ENCODE data around the gene TES. TPM values are rescaled to one million over a fixed set of nuclear protein-coding genes. Genes with fewer than 3 reads are reported as not detected.
A peak's percentile ranks its signal among the peaks of the same experiment; 100 is the strongest.

TES gene
- 10 to 100 TPM; 18.0 to 23.3 TPM for total RNA-seq

GRCh38 chr7:116210345-116211005 lies at the start of gene TES:
Gene TES, plus strand, starts transcription at chr7:116210539. Its CDS starts 169 bp downstream, at chr7:116210708.
- H3K9me3 ChIP-seq: no peaks in the 10 kb centered on the region
- H3K36me3 ChIP-seq: no peaks in the 10 kb centered on the region
- peaks cover 0 to 33% of the 10 kb centered on the region in 2 donors for H3K4me1 ChIP-seq

GRCh38 chr7:116161728-116162127 lies 48.6 kb upstream of the TES start:
- no peak for DNase-seq (ENCODE audit: low spot score)
- Histone ChIP-seq H3K27me3 (no peaks in the 10 kb centered on the region), H3K9me3 (no peaks in the 10 kb centered on the region), H3K4me3 (no peak overlapping the region), H3K36me3 (no peaks in the 10 kb centered on the region), H3K4me1 (no peaks in the 10 kb centered on the region), H3K27ac (peak overlapping the region in 1 of 2 donors; percentile 6)
- TF ChIP-seq CTCF (IDR thresholded peaks at IDR 0.05): no peak

More at GRCh38 chr7:116210345-116211005, at the start of gene TES:
- Histone ChIP-seq H3K4me3 (peak within 1 kb of the TSS; percentile 67 to 68), H3K27ac (peak within 1 kb of the TSS; percentile 88 to 92), H3K27me3 (no peaks in the 10 kb centered on the region)
- TF ChIP-seq CTCF (IDR thresholded peaks at IDR 0.05): no peak
- DNase-seq (ENCODE audit: low spot score): no peak

GRCh38 chr7:116162254-116162653 lies 48.1 kb upstream of the TES start:
- H3K27ac ChIP-seq: peak overlapping the region in 1 of 2 donors; percentile 6
- H3K4me1 ChIP-seq: no peaks in the 10 kb centered on the region
- no peak for TF ChIP-seq CTCF (IDR thresholded peaks at IDR 0.05)
- no peaks in the 10 kb centered on the region for H3K27me3 ChIP-seq
- no peaks in the 10 kb centered on the region for H3K36me3 ChIP-seq
- H3K4me3 ChIP-seq: no peak overlapping the region
- no peaks in the 10 kb centered on the region for H3K9me3 ChIP-seq
- no peak for DNase-seq (ENCODE audit: low spot score)

- no peaks in the 10 kb centered on the region for H3K36me3 ChIP-seq
- H3K27me3 ChIP-seq: no peaks in the 10 kb centered on the region
- no peak for TF ChIP-seq CTCF (IDR thresholded peaks at IDR 0.05)
- H3K4me1 ChIP-seq: no peaks in the 10 kb centered on the region
- no peak overlapping the region for H3K27ac ChIP-seq
- no peaks in the 10 kb centered on the region for H3K9me3 ChIP-seq
- no peak for DNase-seq (ENCODE audit: low spot score)
- no peak overlapping the region for H3K4me3 ChIP-seq
Observed at GRCh38 chr7:116162992-116163391, 47.3 kb upstream of the TES start.

GRCh38 chr7:116164552-116165306 lies 45.6 kb upstream of the TES start:
- H3K4me3 ChIP-seq: no peak overlapping the region
- H3K27ac ChIP-seq: no peak overlapping the region

More at GRCh38 chr7:116164552-116165306, 45.6 kb upstream of the TES start:
- Histone ChIP-seq H3K27me3 (no peaks in the 10 kb centered on the region), H3K9me3 (no peaks in the 10 kb centered on the region), H3K36me3 (no peaks in the 10 kb centered on the region), H3K4me1 (no peaks in the 10 kb centered on the region)
- no peak for DNase-seq (ENCODE audit: low spot score)
- TF ChIP-seq CTCF (IDR thresholded peaks at IDR 0.05): no peak

Measured in right atrium auricular region (tissue), 2 donors.